ENCODE data around the gene ZNF263.

Gene ZNF263

DNA sequence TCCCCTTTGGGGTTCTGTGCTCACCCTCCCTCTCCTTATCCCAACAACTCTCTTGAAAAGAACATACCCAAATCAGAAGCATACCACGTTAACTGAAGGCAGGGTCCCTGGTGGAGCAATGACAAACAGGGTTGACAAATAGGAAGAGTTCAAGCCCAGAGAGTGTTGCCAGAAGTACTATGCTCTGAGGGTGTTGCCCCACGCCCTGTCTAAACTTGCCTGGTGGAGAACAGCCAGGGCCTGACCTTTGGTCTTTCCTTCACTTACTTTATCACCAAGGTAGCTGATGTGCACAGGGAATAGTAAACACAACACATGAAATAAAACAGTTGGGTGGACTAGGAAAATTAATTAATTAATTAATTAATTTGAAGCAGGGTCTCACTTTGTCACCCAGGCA lies 45.4 kb downstream of the ZNF263 start:
- DNase-seq: no peak
